NB4 (cell line): ENCODE measurements around the gene RIMBP3B.
"Not testable (repeated sequence)": the region's sequence is repeated elsewhere in the genome, so short reads cannot be mapped to it uniquely, and the experiment has no call there.

Experiments
- MAX ChIP-seq: IDR thresholded peaks from 2 replicates; pipeline ENCODE4 v1.6.1; 2011; ENCODE audit warnings: low read depth, low read length
- MYC ChIP-seq: IDR thresholded peaks from 2 replicates; pipeline ENCODE4 v1.6.1; 2011; ENCODE audit warnings: low read depth, low read length
- POLR2A ChIP-seq: IDR thresholded peaks from 2 replicates; pipeline ENCODE4 v1.6.1; 2011; ENCODE audit warnings: mild to moderate bottlenecking; ENCODE audit not compliant: insufficient read length; ENCODE audit errors: extremely low read depth
- TF ChIP-seq, protein P1 (sequence below): IDR thresholded peaks from one replicate; pipeline ENCODE4 v1.5.1; 2012; ENCODE audit warnings: low read depth, low read length

DNA sequence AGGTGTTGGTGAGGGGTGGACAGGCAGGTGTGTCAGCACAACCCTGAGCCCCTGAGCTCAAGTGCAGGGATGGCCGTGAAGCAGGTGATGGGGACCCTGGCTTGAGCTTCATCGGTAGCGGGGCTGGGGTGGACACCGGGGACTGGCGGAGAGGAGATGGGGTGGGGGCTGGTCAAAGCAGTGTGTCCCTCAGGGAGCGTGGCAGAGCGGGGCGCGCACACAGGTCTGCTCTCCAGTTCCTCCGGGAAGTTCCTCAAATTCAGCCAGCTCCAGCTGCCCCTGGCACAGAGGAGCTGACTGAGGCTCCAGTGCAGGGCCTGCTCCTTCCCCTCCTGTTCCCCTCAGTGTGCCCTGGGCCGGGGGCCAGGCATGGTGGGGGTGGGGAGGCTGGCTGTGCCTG lies 19.7 kb upstream of the RIMBP3B start:
- TF ChIP-seq, protein P1, sequence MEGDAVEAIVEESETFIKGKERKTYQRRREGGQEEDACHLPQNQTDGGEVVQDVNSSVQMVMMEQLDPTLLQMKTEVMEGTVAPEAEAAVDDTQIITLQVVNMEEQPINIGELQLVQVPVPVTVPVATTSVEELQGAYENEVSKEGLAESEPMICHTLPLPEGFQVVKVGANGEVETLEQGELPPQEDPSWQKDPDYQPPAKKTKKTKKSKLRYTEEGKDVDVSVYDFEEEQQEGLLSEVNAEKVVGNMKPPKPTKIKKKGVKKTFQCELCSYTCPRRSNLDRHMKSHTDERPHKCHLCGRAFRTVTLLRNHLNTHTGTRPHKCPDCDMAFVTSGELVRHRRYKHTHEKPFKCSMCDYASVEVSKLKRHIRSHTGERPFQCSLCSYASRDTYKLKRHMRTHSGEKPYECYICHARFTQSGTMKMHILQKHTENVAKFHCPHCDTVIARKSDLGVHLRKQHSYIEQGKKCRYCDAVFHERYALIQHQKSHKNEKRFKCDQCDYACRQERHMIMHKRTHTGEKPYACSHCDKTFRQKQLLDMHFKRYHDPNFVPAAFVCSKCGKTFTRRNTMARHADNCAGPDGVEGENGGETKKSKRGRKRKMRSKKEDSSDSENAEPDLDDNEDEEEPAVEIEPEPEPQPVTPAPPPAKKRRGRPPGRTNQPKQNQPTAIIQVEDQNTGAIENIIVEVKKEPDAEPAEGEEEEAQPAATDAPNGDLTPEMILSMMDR = not testable (repeated sequence)
- TF ChIP-seq POLR2A, MYC, MAX: not testable (repeated sequence)
